Measurements from ENCODE around the gene KCNC3.
A peak's percentile ranks its signal among the peaks of the same experiment; 100 is the strongest.

Gene KCNC3

DNA sequence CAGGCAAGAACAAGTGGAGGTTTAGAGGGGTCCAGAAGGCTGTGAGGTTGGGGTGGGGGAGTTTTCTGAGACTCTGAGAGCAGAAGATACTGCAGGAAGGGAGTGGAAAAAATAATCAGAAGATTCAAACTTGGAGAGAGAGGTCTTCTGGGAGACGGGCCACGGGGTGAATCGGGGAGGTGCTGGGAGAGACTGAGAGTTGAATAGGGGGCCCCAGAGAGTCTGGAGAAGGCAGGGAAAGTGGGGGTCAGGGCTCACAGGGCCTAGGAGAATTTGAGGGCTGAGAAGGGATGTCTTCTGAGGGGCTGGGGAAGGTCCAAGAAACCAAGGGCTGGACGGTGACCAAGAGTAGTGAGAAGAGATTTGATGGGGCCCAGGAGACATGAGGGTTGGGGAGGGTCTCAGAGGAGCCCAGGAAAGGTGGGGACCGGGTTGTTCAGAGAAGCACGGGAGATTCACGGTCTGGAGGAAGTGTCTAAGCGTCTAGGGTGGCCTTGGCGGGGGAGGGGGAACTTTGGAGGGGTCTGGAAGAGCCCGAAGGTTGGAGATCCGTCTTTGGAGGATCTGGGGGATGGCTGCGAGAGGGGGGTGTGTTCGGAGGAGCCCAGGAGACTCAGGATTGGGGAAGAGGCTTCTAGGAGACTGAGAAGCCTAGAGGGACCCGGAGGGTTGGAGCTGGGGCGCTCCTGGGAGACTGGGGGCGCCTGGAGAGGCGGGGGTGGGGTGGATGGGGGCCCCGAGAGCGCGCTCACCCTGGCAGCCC lies 1.5 kb downstream of the KCNC3 start:
- H3K9me3 ChIP-seq (ENCODE audit: control insufficient read depth, low read length): no peaks in the 10 kb centered on the region
- no peaks in the 10 kb centered on the region for H3K36me3 ChIP-seq (ENCODE audit: control insufficient read depth, insufficient read depth, low read length)
- WGBS, 2 experiments: 54 to 57% methylated on average over 20 of the region's 20 CpGs
- H3K27ac ChIP-seq (ENCODE audit: insufficient read depth, low read depth, low read length, poor library complexity, severe bottlenecking): no peak overlapping the region
- peaks cover 4% of the 10 kb centered on the region for H3K4me1 ChIP-seq (ENCODE audit: control insufficient read depth, insufficient read depth, low read length)
- H3K4me3 ChIP-seq (ENCODE audit: insufficient read depth, low read depth, low read length): no peak overlapping the region
- H3K27me3 ChIP-seq (ENCODE audit: control insufficient read depth, insufficient read depth, low read length, poor library complexity, severe bottlenecking): peaks cover 39% of the 10 kb centered on the region

DNA sequence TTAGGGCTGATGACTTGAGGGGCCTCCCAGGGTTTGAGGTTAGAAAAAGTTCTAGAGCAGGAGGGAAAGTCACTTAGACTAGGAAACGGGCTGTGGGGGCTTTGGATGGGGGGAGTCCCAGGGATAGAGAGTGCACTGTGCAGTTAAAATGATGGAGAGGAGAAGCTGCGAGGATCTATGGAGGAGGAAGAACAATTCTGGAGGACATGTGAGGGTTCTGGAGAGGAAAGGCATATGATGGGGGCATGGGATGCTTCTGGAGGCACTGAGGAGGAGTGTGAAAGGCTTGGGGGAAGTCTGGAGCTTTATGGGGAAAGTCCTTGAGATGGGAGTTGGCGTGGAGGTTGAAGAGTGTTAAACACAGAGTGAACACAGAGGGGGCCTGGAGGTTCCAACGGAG lies 2.2 kb downstream of the KCNC3 start:
- Histone ChIP-seq H3K27me3 (ENCODE audit: control insufficient read depth, insufficient read depth, low read length, poor library complexity, severe bottlenecking) (peaks cover 38% of the 10 kb centered on the region), H3K27ac (ENCODE audit: insufficient read depth, low read depth, low read length, poor library complexity, severe bottlenecking) (no peak overlapping the region), H3K4me3 (ENCODE audit: insufficient read depth, low read depth, low read length) (no peak overlapping the region), H3K9me3 (ENCODE audit: control insufficient read depth, low read length) (no peaks in the 10 kb centered on the region), H3K4me1 (ENCODE audit: control insufficient read depth, insufficient read depth, low read length) (peaks cover 4% of the 10 kb centered on the region), H3K36me3 (ENCODE audit: control insufficient read depth, insufficient read depth, low read length) (no peaks in the 10 kb centered on the region)
- WGBS, 2 experiments: 60 to 62% methylated on average over 3 of the region's 4 CpGs

DNA sequence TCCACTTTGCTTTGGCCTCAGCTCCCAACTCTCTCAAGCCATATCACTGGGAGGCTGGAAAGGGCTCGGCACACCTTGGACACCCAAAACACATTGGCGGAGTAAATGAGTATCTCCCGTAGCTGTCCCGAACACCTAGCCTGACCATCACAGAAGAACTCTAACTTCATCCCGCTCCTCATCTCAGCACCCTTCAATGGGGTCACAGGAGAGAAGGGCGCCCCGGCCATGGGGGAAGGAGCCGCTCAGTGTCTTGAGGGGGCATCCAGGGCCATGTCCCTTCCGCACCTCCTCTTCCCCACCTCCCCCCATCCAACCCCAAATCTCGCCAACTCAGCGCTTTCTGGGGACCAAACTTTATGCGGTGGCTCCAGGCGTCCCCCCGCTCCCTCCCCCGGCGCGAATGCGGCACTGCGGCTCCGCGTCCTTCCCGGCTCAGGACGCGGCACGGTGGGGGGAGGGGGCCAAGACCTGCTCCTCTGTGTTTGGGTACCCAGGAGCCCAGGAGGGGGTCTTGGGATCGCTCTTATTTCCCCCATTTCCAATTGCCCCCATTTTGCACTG lies 3.0 kb downstream of the KCNC3 start:
- Histone ChIP-seq H3K27ac (ENCODE audit: insufficient read depth, low read depth, low read length, poor library complexity, severe bottlenecking) (no peak overlapping the region), H3K27me3 (ENCODE audit: control insufficient read depth, insufficient read depth, low read length, poor library complexity, severe bottlenecking) (peaks cover 31% of the 10 kb centered on the region), H3K36me3 (ENCODE audit: control insufficient read depth, insufficient read depth, low read length) (no peaks in the 10 kb centered on the region), H3K9me3 (ENCODE audit: control insufficient read depth, low read length) (no peaks in the 10 kb centered on the region), H3K4me1 (ENCODE audit: control insufficient read depth, insufficient read depth, low read length) (peaks cover 4% of the 10 kb centered on the region), H3K4me3 (ENCODE audit: insufficient read depth, low read depth, low read length) (peak overlapping the region; percentile 25)
- WGBS, 2 experiments: 28 to 41% methylated on average over 25 to 26 of the region's 26 CpGs

DNA sequence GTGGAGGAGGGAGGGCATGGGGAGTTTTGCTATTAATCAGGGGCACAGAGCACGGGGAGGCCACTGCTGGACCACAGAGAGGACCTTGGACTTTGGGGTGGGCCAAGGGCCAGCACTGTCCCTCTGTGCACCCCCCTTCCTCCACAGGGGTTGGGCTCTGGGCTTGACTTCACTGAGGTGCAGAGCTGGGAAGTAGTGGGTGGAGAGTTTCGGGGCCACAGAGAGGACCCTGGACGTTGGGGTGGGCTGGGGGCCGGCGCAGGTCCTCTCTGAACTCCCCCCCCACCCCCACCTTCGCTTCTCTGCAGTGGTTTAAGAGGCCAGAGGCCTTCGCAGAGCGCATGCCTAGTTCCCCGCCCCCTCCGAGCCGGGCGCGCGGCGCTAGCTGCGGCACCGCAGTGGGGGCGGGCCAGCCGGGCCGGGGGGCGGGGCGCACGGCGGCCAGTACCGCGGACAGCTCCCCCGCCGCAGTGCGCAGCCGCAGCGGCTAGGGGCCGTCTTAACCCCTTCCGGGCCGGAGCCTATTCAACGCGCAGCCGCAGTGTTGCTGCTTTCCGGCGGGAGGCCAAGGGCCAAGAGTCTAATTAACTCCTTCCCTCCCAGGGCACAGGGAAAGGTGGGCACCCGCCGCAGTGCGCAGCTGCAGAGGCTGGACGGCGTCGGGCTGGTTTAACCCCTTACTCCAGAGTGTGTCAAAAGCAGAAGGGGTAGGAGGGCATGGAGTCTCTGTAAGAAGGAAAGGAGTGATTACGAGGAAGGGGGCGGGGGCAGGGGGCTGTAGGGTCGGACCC lies 3.7 kb downstream of the KCNC3 start:
- H3K27ac ChIP-seq (ENCODE audit: insufficient read depth, low read depth, low read length, poor library complexity, severe bottlenecking): no peak overlapping the region
- H3K4me1 ChIP-seq (ENCODE audit: control insufficient read depth, insufficient read depth, low read length): peaks cover 4% of the 10 kb centered on the region
- no peaks in the 10 kb centered on the region for H3K36me3 ChIP-seq (ENCODE audit: control insufficient read depth, insufficient read depth, low read length)
- 16 to 17% methylated on average over 48 of the region's 48 CpGs for WGBS, 2 experiments
- H3K9me3 ChIP-seq (ENCODE audit: control insufficient read depth, low read length): no peaks in the 10 kb centered on the region
- peak overlapping the region; percentile 25 for H3K4me3 ChIP-seq (ENCODE audit: insufficient read depth, low read depth, low read length)
- H3K27me3 ChIP-seq (ENCODE audit: control insufficient read depth, insufficient read depth, low read length, poor library complexity, severe bottlenecking): peaks cover 31% of the 10 kb centered on the region

DNA sequence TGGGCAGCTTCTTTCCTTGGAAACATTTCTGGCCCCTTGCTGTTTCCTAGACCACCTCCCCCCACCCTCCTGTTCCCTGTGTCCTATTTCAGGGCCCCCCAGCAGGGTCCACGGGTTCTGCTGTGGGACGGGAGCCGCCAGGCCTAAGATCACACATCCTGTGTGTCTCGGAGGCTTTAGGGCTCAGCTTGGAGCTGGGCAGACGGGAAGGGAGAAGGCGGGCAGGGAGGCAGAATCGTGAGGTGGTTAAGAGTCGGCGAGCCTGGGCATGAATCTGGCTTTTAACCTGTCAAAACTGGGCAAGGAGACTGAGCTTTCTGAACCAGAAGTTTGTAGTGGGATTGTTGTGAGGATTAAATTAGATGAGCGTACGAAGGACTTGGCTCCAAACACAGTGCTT lies 4.8 kb downstream of the KCNC3 start:
- H3K27ac ChIP-seq (ENCODE audit: insufficient read depth, low read depth, low read length, poor library complexity, severe bottlenecking): no peak overlapping the region
- WGBS, 2 experiments: 83 to 84% methylated on average over 11 of the region's 11 CpGs
- H3K9me3 ChIP-seq (ENCODE audit: control insufficient read depth, low read length): no peaks in the 10 kb centered on the region
- no peak overlapping the region for H3K4me3 ChIP-seq (ENCODE audit: insufficient read depth, low read depth, low read length)
- peaks cover 28% of the 10 kb centered on the region for H3K27me3 ChIP-seq (ENCODE audit: control insufficient read depth, insufficient read depth, low read length, poor library complexity, severe bottlenecking)
- no peaks in the 10 kb centered on the region for H3K36me3 ChIP-seq (ENCODE audit: control insufficient read depth, insufficient read depth, low read length)
- peaks cover 4% of the 10 kb centered on the region for H3K4me1 ChIP-seq (ENCODE audit: control insufficient read depth, insufficient read depth, low read length)

GRCh38 chr19:50323782-50324133 lies 5.4 kb downstream of the KCNC3 start:
- Histone ChIP-seq H3K27ac (ENCODE audit: insufficient read depth, low read depth, low read length, poor library complexity, severe bottlenecking) (no peak overlapping the region), H3K4me3 (ENCODE audit: insufficient read depth, low read depth, low read length) (no peak overlapping the region), H3K4me1 (ENCODE audit: control insufficient read depth, insufficient read depth, low read length) (peaks cover 4% of the 10 kb centered on the region), H3K27me3 (ENCODE audit: control insufficient read depth, insufficient read depth, low read length, poor library complexity, severe bottlenecking) (peaks cover 28% of the 10 kb centered on the region), H3K9me3 (ENCODE audit: control insufficient read depth, low read length) (no peaks in the 10 kb centered on the region), H3K36me3 (ENCODE audit: control insufficient read depth, insufficient read depth, low read length) (no peaks in the 10 kb centered on the region)
- 89 to 91% methylated on average over 12 of the region's 12 CpGs for WGBS, 2 experiments

GRCh38 chr19:50322931-50323781 lies 6.0 kb downstream of the KCNC3 start:
- H3K27ac ChIP-seq (ENCODE audit: insufficient read depth, low read depth, low read length, poor library complexity, severe bottlenecking): no peak overlapping the region
- H3K36me3 ChIP-seq (ENCODE audit: control insufficient read depth, insufficient read depth, low read length): no peaks in the 10 kb centered on the region
- peaks cover 4% of the 10 kb centered on the region for H3K4me1 ChIP-seq (ENCODE audit: control insufficient read depth, insufficient read depth, low read length)
- WGBS, 2 experiments: 93 to 94% methylated on average over 55 of the region's 55 CpGs
- H3K9me3 ChIP-seq (ENCODE audit: control insufficient read depth, low read length): no peaks in the 10 kb centered on the region
- no peak overlapping the region for H3K4me3 ChIP-seq (ENCODE audit: insufficient read depth, low read depth, low read length)
- peaks cover 23% of the 10 kb centered on the region for H3K27me3 ChIP-seq (ENCODE audit: control insufficient read depth, insufficient read depth, low read length, poor library complexity, severe bottlenecking)

GRCh38 chr19:50322234-50322633 lies 6.9 kb downstream of the KCNC3 start:
- 85 to 87% methylated on average over 12 of the region's 12 CpGs for WGBS, 2 experiments

GRCh38 chr19:50321831-50322230 lies 7.3 kb downstream of the KCNC3 start:
- Histone ChIP-seq H3K4me3 (ENCODE audit: insufficient read depth, low read depth, low read length) (no peak overlapping the region), H3K36me3 (ENCODE audit: control insufficient read depth, insufficient read depth, low read length) (no peaks in the 10 kb centered on the region), H3K9me3 (ENCODE audit: control insufficient read depth, low read length) (no peaks in the 10 kb centered on the region), H3K27me3 (ENCODE audit: control insufficient read depth, insufficient read depth, low read length, poor library complexity, severe bottlenecking) (peaks cover 10% of the 10 kb centered on the region), H3K27ac (ENCODE audit: insufficient read depth, low read depth, low read length, poor library complexity, severe bottlenecking) (no peak overlapping the region), H3K4me1 (ENCODE audit: control insufficient read depth, insufficient read depth, low read length) (peaks cover 4% of the 10 kb centered on the region)
- 83 to 86% methylated on average over 4 of the region's 4 CpGs for WGBS, 2 experiments

More at GRCh38 chr19:50322234-50322633, 6.9 kb downstream of the KCNC3 start:
- no peak overlapping the region for H3K27ac ChIP-seq (ENCODE audit: insufficient read depth, low read depth, low read length, poor library complexity, severe bottlenecking)
- no peaks in the 10 kb centered on the region for H3K9me3 ChIP-seq (ENCODE audit: control insufficient read depth, low read length)
- peaks cover 4% of the 10 kb centered on the region for H3K4me1 ChIP-seq (ENCODE audit: control insufficient read depth, insufficient read depth, low read length)
- H3K36me3 ChIP-seq (ENCODE audit: control insufficient read depth, insufficient read depth, low read length): no peaks in the 10 kb centered on the region
- peaks cover 14% of the 10 kb centered on the region for H3K27me3 ChIP-seq (ENCODE audit: control insufficient read depth, insufficient read depth, low read length, poor library complexity, severe bottlenecking)
- no peak overlapping the region for H3K4me3 ChIP-seq (ENCODE audit: insufficient read depth, low read depth, low read length)
